MCF 10A (cell line): ENCODE data around the gene PLCB1. TPM values are rescaled to one million over a fixed set of nuclear protein-coding genes. Genes with fewer than 3 reads are reported as not detected.

Experiments used
- BruUV-seq: library from RNA; stranded (reverse); fragments of 400-500 nt; replicated peaks from 2 replicates; lab custom pipeline; 2021; lab: Mats Ljungman, UMichigan
- CTCF ChIA-PET: fragments of 300-600 bp; sonication (Branson Sonifier 250); formaldehyde crosslinking; extraction: SDS; loops from one replicate; lab custom pipeline; 2021; ENCODE audit warnings: antibody characterized with exemption, inconsistent platforms; lab: Yijun Ruan, JAX
- POLR2A ChIA-PET: fragments of 300-600, 350-650 bp; sonication (Branson Sonifier 250); formaldehyde crosslinking; extraction: SDS; loops from one replicate; lab custom pipeline; 2020; ENCODE audit warnings: antibody characterized with exemption, inconsistent platforms; lab: Yijun Ruan, JAX
- DNase-seq: peaks from one replicate; pipeline ENCODE4 v3.0.0-alpha.2; 2018; ENCODE audit not compliant: unreplicated experiment
- H3K27ac Mint-ChIP-seq: one replicate; pipeline ENCODE4 v1.8.0; 2022; ENCODE audit warnings: mild to moderate bottlenecking, low read depth, mixed read lengths; ENCODE audit not compliant: unreplicated experiment
- H3K27me3 Mint-ChIP-seq: one replicate; pipeline ENCODE4 v1.8.0; 2022; ENCODE audit warnings: mixed read lengths; ENCODE audit not compliant: insufficient read depth, unreplicated experiment
- H3K36me3 Mint-ChIP-seq: one replicate; pipeline ENCODE4 v1.8.0; 2022; ENCODE audit warnings: mild to moderate bottlenecking, moderate library complexity, mixed read lengths; ENCODE audit not compliant: insufficient read depth, unreplicated experiment
- H3K4me1 Mint-ChIP-seq: one replicate; pipeline ENCODE4 v1.8.0; 2022; ENCODE audit warnings: mixed read lengths; ENCODE audit not compliant: insufficient read depth, unreplicated experiment
- H3K4me3 Mint-ChIP-seq: one replicate; pipeline ENCODE4 v1.8.0; 2022; ENCODE audit warnings: mild to moderate bottlenecking, moderate library complexity, mixed read lengths; ENCODE audit not compliant: unreplicated experiment
- H3K9me3 Mint-ChIP-seq: one replicate; pipeline ENCODE4 v1.8.0; 2022; ENCODE audit warnings: mixed read lengths; ENCODE audit not compliant: unreplicated experiment
- intact Hi-C: fragments of 100-400 bp; cut with micrococcal nuclease; formaldehyde crosslinking; loops from 2 replicates; pipeline ENCODE4 v1.14.1; 2022
- total RNA-seq: library from RNA; stranded (reverse); gene quantifications from 2 replicates; pipeline ENCODE4 v1.2.3, GENCODE V29; 2022
- TF ChIP-seq, protein P1 (sequence below): fragments of 200-600 bp; IDR thresholded peaks from one replicate; pipeline ENCODE4 v1.8.0; 2022; ENCODE audit warnings: antibody characterized with exemption, mild to moderate bottlenecking; ENCODE audit not compliant: unreplicated experiment

The PLCB1 gene
- total RNA-seq, 1 experiment from 2014 or later: 5.9 TPM

DNA sequence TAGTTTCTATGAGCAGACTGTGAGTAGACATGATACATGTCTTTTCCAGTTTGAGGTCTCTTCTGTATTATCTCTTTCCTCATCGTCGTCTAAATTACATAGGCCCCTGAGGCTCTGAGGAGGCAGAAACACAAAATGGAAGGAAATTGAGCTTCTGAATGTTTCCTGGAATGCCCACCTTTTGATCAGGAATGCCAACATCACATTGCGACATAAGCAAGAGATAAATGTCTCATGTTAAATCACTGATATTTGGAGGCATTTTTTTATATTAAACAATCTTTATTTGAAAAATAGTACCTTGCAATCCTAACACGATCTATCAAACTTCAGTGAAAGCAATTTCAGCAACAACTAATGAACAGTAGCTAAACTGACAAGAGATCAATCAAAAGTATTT lies 802.3 kb downstream of the PLCB1 start:
- Mint-ChIP-seq H3K27ac (no peak overlapping the region), H3K36me3 (no peaks in the 10 kb centered on the region), H3K27me3 (no peaks in the 10 kb centered on the region), H3K4me3 (no peak overlapping the region), H3K4me1 (no peaks in the 10 kb centered on the region), H3K9me3 (no peaks in the 10 kb centered on the region)
- CTCF ChIA-PET: interaction anchor here (0.5 to 0.9 kb wide), 4 partner anchors 17 to 191 kb away, joined by 3 to 4 read pairs (median 4); no protein-coding TSS in a partner anchor
- intact Hi-C loops: no loop called here
- POLR2A ChIA-PET: no interaction called here
- TF ChIP-seq, protein P1, sequence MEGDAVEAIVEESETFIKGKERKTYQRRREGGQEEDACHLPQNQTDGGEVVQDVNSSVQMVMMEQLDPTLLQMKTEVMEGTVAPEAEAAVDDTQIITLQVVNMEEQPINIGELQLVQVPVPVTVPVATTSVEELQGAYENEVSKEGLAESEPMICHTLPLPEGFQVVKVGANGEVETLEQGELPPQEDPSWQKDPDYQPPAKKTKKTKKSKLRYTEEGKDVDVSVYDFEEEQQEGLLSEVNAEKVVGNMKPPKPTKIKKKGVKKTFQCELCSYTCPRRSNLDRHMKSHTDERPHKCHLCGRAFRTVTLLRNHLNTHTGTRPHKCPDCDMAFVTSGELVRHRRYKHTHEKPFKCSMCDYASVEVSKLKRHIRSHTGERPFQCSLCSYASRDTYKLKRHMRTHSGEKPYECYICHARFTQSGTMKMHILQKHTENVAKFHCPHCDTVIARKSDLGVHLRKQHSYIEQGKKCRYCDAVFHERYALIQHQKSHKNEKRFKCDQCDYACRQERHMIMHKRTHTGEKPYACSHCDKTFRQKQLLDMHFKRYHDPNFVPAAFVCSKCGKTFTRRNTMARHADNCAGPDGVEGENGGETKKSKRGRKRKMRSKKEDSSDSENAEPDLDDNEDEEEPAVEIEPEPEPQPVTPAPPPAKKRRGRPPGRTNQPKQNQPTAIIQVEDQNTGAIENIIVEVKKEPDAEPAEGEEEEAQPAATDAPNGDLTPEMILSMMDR: no peak
- DNase-seq: no peak
- no TSS peak for BruUV-seq

Other genes with a start within 250 kb of the PLCB1 start
- gene HAO1, start 191.8 kb upstream of the PLCB1 start, total RNA-seq: not detected in 2 replicates
- gene TMX4, start 112.5 kb upstream of the PLCB1 start, total RNA-seq: 47.4 and 60.5 TPM in 2 replicates